Neural cell (in vitro differentiated cells): Measurements from ENCODE around the gene PYHIN1. TPM values are rescaled to one million over a fixed set of nuclear protein-coding genes. Genes with fewer than 3 reads are reported as not detected.

ENCODE experiments used
- H2AFZ ChIP-seq: fragments of 200-600, 300-800 bp; sonication (generic), shearing (Covaris generic); 2 replicates; pipeline ENCODE4 v1.6.0; 2014; ENCODE audit warnings: low read depth, mild to moderate bottlenecking, antibody characterized with exemption, low read length, moderate library complexity
- H3F3A ChIP-seq: fragments of 200-600 bp; shearing (Covaris generic); 2 replicates; pipeline ENCODE4 v1.6.1; 2016; ENCODE audit warnings: mild to moderate bottlenecking, moderate library complexity, mixed read lengths, antibody characterized with exemption, low read length; ENCODE audit not compliant: insufficient read depth, poor library complexity, severe bottlenecking
- H3K27ac ChIP-seq: fragments of 200-600, 300-800 bp; sonication (generic), shearing (Covaris generic); 2 replicates; pipeline ENCODE4 v1.5.1; 2014; ENCODE audit warnings: mild to moderate bottlenecking, low read length, moderate library complexity
- H3K27me3 ChIP-seq: fragments of 300-800, 200-600 bp; sonication (generic), shearing (Covaris generic); 2 replicates; pipeline ENCODE4 v1.6.0; 2014; ENCODE audit warnings: mild to moderate bottlenecking, low read depth, low read length, moderate library complexity; ENCODE audit not compliant: insufficient read depth
- H3K36me3 ChIP-seq: fragments of 300-800, 200-600 bp; sonication (generic), shearing (Covaris generic); 2 replicates; pipeline ENCODE4 v1.5.1; 2014; ENCODE audit warnings: mild to moderate bottlenecking, antibody characterized with exemption, low read length, moderate library complexity; ENCODE audit not compliant: insufficient read depth
- H3K4me2 ChIP-seq: fragments of 300-800, 200-600 bp; sonication (generic), shearing (Covaris generic); 2 replicates; pipeline ENCODE4 v1.6.0; 2014; ENCODE audit warnings: mild to moderate bottlenecking, low read length
- H3K4me3 ChIP-seq: fragments of 300-800, 200-600 bp; sonication (generic), shearing (Covaris generic); 2 replicates; pipeline ENCODE4 v1.5.1; 2014; ENCODE audit warnings: mild to moderate bottlenecking, low read length, moderate library complexity
- H3K79me2 ChIP-seq: fragments of 200-600 bp; shearing (Covaris generic); replicated peaks from 2 replicates; pipeline ENCODE4 v1.6.0; 2014; ENCODE audit warnings: mild to moderate bottlenecking, low read length, moderate library complexity; ENCODE audit not compliant: insufficient read depth
- H3K9ac ChIP-seq: fragments of 300-800, 200-600 bp; sonication (generic), shearing (Covaris generic); 2 replicates; pipeline ENCODE4 v1.6.1; 2016; ENCODE audit warnings: mild to moderate bottlenecking, low read length, mixed read lengths
- H3K9me2 ChIP-seq: fragments of 200-600 bp; shearing (Covaris generic); 2 replicates; pipeline ENCODE4 v1.6.1; 2016; ENCODE audit warnings: mild to moderate bottlenecking, low read length, mixed read lengths; ENCODE audit not compliant: insufficient read depth
- H3K9me3 ChIP-seq: fragments of 200-600, 300-800 bp; sonication (generic), shearing (Covaris generic); 2 replicates; pipeline ENCODE4 v1.6.1; 2016; ENCODE audit warnings: mild to moderate bottlenecking, mixed run types, low read length, moderate library complexity, mixed read lengths
- H4K20me1 ChIP-seq: fragments of 200-600 bp; shearing (Covaris generic); 2 replicates; pipeline ENCODE4 v1.6.1; 2016; ENCODE audit warnings: mild to moderate bottlenecking, mixed run types; ENCODE audit not compliant: insufficient read depth
- EP300 ChIP-seq: fragments of 450-650 bp; conservative IDR thresholded peaks from 2 replicates; pipeline ENCODE4 v1.6.1; 2014; ENCODE audit warnings: antibody characterized with exemption, mild to moderate bottlenecking, moderate library complexity; ENCODE audit not compliant: poor library complexity, severe bottlenecking
- EZH2 ChIP-seq: fragments of 200-600, 300-800 bp; shearing (Covaris generic), sonication (generic); IDR thresholded peaks from 2 replicates; pipeline ENCODE4 v1.6.1; 2014; ENCODE audit warnings: antibody characterized with exemption, low read length, borderline replicate concordance, mild to moderate bottlenecking; ENCODE audit not compliant: insufficient read depth, poor library complexity, severe bottlenecking
- MXI1 ChIP-seq: fragments of 450-650 bp; conservative IDR thresholded peaks from 2 replicates; pipeline ENCODE4 v1.6.1; 2014; ENCODE audit warnings: antibody characterized with exemption, mild to moderate bottlenecking; ENCODE audit not compliant: poor library complexity, severe bottlenecking
- POLR2AphosphoS5 ChIP-seq: IDR thresholded peaks from 2 replicates; pipeline ENCODE4 v1.6.1; 2012
- RAD21 ChIP-seq: fragments of 450-650 bp; conservative IDR thresholded peaks from 2 replicates; pipeline ENCODE4 v1.6.1; 2014; ENCODE audit warnings: antibody characterized with exemption, mild to moderate bottlenecking, moderate library complexity
- SMC3 ChIP-seq: fragments of 450-650 bp; conservative IDR thresholded peaks from 2 replicates; pipeline ENCODE4 v1.6.1; 2014; ENCODE audit warnings: antibody characterized with exemption, mild to moderate bottlenecking, moderate library complexity; ENCODE audit not compliant: poor library complexity
- TAF1 ChIP-seq: IDR thresholded peaks from 2 replicates; pipeline ENCODE4 v1.6.1; 2012; ENCODE audit warnings: low read depth
- polyA plus RNA-seq: library from polyadenylated mRNA; depleted of rRNA; stranded (reverse); fragments of >200 nt; gene quantifications from 2 replicates; pipeline ENCODE4 v1.2.3, GENCODE V29; 2014
- TF ChIP-seq, protein P1 (sequence below): fragments of 450-650 bp; IDR thresholded peaks from 2 replicates; pipeline ENCODE4 v1.5.1; 2014; ENCODE audit warnings: antibody characterized with exemption, mild to moderate bottlenecking, moderate library complexity; ENCODE audit not compliant: poor library complexity, severe bottlenecking
- TF ChIP-seq, protein P2 (sequence below): IDR thresholded peaks from 2 replicates; pipeline ENCODE4 v1.6.1; 2012; ENCODE audit warnings: borderline replicate concordance

Gene PYHIN1
- polyA plus RNA-seq, 1 donor from 2014 or later = not detected

DNA sequence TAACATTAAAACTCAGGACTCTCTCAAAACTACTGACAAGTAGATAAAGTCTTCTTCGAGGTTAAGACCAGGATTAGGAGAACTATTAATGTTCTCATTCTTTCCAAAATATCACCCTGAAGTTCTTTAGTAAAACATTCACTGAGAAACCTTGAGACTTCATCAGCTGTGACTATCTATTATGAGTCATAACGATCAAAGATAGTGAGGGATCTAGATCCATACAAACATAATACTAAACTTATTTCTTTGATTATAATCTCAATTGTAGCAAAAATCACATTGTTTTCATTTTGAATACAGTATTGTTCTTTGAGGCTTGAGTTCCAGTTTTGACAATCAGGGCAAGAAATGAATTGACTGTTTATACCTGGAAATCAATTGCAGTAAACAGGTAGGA, 11.1 kb downstream of the PYHIN1 start:
- H3K9me2 ChIP-seq = no peaks in the 10 kb centered on the region
- no peaks in the 10 kb centered on the region for H3K27me3 ChIP-seq
- no peaks in the 10 kb centered on the region for H4K20me1 ChIP-seq
- H3K9ac ChIP-seq = no peak overlapping the region
- H2AFZ ChIP-seq = no peak overlapping the region
- no peak overlapping the region for H3K4me2 ChIP-seq
- no peaks in the 10 kb centered on the region for H3F3A ChIP-seq
- H3K79me2 ChIP-seq = no peaks in the 10 kb centered on the region
- H3K27ac ChIP-seq = no peak overlapping the region
- no peak overlapping the region for H3K4me3 ChIP-seq
- no peaks in the 10 kb centered on the region for H3K36me3 ChIP-seq
- TF ChIP-seq, protein P1, sequence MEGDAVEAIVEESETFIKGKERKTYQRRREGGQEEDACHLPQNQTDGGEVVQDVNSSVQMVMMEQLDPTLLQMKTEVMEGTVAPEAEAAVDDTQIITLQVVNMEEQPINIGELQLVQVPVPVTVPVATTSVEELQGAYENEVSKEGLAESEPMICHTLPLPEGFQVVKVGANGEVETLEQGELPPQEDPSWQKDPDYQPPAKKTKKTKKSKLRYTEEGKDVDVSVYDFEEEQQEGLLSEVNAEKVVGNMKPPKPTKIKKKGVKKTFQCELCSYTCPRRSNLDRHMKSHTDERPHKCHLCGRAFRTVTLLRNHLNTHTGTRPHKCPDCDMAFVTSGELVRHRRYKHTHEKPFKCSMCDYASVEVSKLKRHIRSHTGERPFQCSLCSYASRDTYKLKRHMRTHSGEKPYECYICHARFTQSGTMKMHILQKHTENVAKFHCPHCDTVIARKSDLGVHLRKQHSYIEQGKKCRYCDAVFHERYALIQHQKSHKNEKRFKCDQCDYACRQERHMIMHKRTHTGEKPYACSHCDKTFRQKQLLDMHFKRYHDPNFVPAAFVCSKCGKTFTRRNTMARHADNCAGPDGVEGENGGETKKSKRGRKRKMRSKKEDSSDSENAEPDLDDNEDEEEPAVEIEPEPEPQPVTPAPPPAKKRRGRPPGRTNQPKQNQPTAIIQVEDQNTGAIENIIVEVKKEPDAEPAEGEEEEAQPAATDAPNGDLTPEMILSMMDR = no peak
- H3K9me3 ChIP-seq = no peaks in the 10 kb centered on the region

DNA sequence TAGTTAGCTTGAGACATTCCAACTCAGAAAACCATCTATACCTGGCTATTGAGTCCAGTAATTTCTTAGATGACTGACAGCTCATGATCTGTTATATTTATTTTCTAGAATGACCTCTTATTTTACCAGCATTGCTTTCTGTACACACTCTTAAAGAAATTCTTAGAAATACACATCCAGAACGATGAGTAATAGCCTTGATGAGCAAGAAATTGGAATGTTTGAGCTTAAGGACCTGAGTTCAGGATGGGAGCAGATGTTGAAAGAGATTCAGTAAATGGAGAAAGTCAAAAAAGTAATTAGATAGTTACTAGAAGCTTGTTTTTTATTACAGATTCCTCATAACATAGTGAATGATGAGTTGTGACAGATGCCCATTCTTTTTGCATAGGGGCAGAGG, 11.7 kb downstream of the PYHIN1 start:
- no peaks in the 10 kb centered on the region for H4K20me1 ChIP-seq
- H3K4me2 ChIP-seq = no peak overlapping the region
- no peaks in the 10 kb centered on the region for H3K9me2 ChIP-seq
- H3F3A ChIP-seq = no peaks in the 10 kb centered on the region
- H3K79me2 ChIP-seq = no peaks in the 10 kb centered on the region
- H3K9ac ChIP-seq = no peak overlapping the region
- no peaks in the 10 kb centered on the region for H3K9me3 ChIP-seq
- no peak overlapping the region for H3K4me3 ChIP-seq
- no peak for TF ChIP-seq POLR2AphosphoS5
- TF ChIP-seq, protein P1 = no peak
- H3K36me3 ChIP-seq = no peaks in the 10 kb centered on the region
- no peaks in the 10 kb centered on the region for H3K27me3 ChIP-seq
- no peak overlapping the region for H2AFZ ChIP-seq
- H3K27ac ChIP-seq = no peak overlapping the region

DNA sequence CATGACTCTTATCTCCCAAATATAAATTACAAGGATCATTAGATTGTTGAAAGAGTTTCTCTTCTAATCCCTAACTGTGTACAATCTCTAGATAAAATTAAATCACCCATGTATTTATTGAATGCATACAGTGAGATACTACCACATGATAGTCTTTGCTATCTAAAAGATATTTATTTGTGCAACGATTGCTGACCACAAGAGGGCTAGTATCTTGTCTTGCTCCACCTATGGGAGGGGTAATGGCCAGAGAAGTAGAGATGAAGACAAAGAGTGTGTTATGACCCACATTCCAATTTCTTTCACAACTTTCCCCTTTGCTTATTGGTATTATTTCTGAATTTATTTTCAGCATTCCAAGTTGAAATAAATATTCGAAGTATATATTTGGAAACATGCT, 13.7 kb downstream of the PYHIN1 start:
- Histone ChIP-seq H3F3A (no peaks in the 10 kb centered on the region), H2AFZ (no peak overlapping the region), H3K27me3 (no peaks in the 10 kb centered on the region), H3K9ac (no peak overlapping the region), H3K9me2 (no peaks in the 10 kb centered on the region), H4K20me1 (no peaks in the 10 kb centered on the region), H3K79me2 (no peaks in the 10 kb centered on the region), H3K27ac (no peak overlapping the region), H3K4me3 (no peak overlapping the region), H3K4me2 (no peak overlapping the region), H3K36me3 (no peaks in the 10 kb centered on the region), H3K9me3 (no peaks in the 10 kb centered on the region)
- no peak for TF ChIP-seq EP300
- no peak for TF ChIP-seq EZH2
- TF ChIP-seq TAF1 = no peak
- TF ChIP-seq, protein P2, sequence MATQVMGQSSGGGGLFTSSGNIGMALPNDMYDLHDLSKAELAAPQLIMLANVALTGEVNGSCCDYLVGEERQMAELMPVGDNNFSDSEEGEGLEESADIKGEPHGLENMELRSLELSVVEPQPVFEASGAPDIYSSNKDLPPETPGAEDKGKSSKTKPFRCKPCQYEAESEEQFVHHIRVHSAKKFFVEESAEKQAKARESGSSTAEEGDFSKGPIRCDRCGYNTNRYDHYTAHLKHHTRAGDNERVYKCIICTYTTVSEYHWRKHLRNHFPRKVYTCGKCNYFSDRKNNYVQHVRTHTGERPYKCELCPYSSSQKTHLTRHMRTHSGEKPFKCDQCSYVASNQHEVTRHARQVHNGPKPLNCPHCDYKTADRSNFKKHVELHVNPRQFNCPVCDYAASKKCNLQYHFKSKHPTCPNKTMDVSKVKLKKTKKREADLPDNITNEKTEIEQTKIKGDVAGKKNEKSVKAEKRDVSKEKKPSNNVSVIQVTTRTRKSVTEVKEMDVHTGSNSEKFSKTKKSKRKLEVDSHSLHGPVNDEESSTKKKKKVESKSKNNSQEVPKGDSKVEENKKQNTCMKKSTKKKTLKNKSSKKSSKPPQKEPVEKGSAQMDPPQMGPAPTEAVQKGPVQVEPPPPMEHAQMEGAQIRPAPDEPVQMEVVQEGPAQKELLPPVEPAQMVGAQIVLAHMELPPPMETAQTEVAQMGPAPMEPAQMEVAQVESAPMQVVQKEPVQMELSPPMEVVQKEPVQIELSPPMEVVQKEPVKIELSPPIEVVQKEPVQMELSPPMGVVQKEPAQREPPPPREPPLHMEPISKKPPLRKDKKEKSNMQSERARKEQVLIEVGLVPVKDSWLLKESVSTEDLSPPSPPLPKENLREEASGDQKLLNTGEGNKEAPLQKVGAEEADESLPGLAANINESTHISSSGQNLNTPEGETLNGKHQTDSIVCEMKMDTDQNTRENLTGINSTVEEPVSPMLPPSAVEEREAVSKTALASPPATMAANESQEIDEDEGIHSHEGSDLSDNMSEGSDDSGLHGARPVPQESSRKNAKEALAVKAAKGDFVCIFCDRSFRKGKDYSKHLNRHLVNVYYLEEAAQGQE = no peak
- no peak for TF ChIP-seq POLR2AphosphoS5
- TF ChIP-seq SMC3 = no peak
- no peak for TF ChIP-seq MXI1
- TF ChIP-seq, protein P1 = no peak
- TF ChIP-seq RAD21 = no peak
